A549 (cell line): ENCODE results near the gene ATP2C2. TPM values are rescaled to one million over a fixed set of nuclear protein-coding genes. Genes with fewer than 3 reads are reported as not detected.

ENCODE experiments used
- ATAC-seq, 2 experiments: fragments of 200-7000 bp in 1 of 2; fragments of >200 bp in 1 of 2; cut with Nextera tagmentation in 1 of 2; cut with Tn5 transposase in 1 of 2; 3 replicates each; pipeline versions ENCODE4 v1.8.0 to v1.9.1; 2018 to 2020; ENCODE audit warnings: mild to moderate bottlenecking in 1 of 2, moderate library complexity in 1 of 2
- CTCF ChIA-PET: fragments of 300-600 bp; sonication (Branson Sonifier 250); formaldehyde crosslinking; extraction: SDS; loops from one replicate; lab custom pipeline; 2021; ENCODE audit warnings: antibody characterized with exemption, inconsistent platforms; lab: Yijun Ruan, JAX
- POLR2A ChIA-PET: fragments of 350-600 bp; formaldehyde crosslinking; extraction: SDS; loops from one replicate; lab custom pipeline; 2021; ENCODE audit warnings: antibody characterized with exemption, inconsistent platforms; lab: Yijun Ruan, JAX
- DNase-seq, 2 experiments: peaks; one replicate each; pipeline versions ENCODE4 v3.0.0 to v3.0.0-alpha.2; 2011 to 2016; ENCODE audit warnings: low read depth in 1 of 2, low spot score in 1 of 2
- FAIRE-seq: peaks from 2 replicates; lab custom pipeline; 2011; peaks lifted over from hg19 to GRCh38; lab: Jason Lieb, UNC
- H3K27ac ChIP-seq, 2 experiments: fragments of >200 bp; sonication (Bioruptor Twin); formaldehyde crosslinking; 3 replicates each; pipeline ENCODE4 v1.5.1; 2016 to 2017
- H3K4me1 ChIP-seq: fragments of >200 bp; sonication (Bioruptor Twin); formaldehyde crosslinking; 3 replicates; pipeline ENCODE4 v1.6.1; 2016
- H3K4me2 ChIP-seq: fragments of >200 bp; sonication (Bioruptor Twin); formaldehyde crosslinking; 3 replicates; pipeline ENCODE4 v1.6.1; 2016
- H3K4me3 ChIP-seq: fragments of >200 bp; sonication (Bioruptor Twin); formaldehyde crosslinking; 3 replicates; pipeline ENCODE4 v1.5.1; 2016
- H3K9me3 ChIP-seq: fragments of >200 bp; sonication (Bioruptor Twin); formaldehyde crosslinking; 3 replicates; pipeline ENCODE4 v1.6.1; 2016
- BCL3 ChIP-seq: fragments of >200 bp; sonication (Bioruptor Twin); formaldehyde crosslinking; IDR thresholded peaks from 3 replicates; pipeline ENCODE4 v1.6.1; 2016
- CBX8 ChIP-seq: fragments of 200-600 bp; sonication (generic); IDR thresholded peaks from 2 replicates; pipeline ENCODE4 v1.6.1; 2016
- CHD4 ChIP-seq: fragments of 200-600 bp; sonication (generic); IDR thresholded peaks from 2 replicates; pipeline ENCODE4 v1.6.1; 2016; ENCODE audit warnings: antibody characterized with exemption, mild to moderate bottlenecking, borderline replicate concordance
- CTCF ChIP-seq: fragments of >200 bp; sonication (Bioruptor Twin); formaldehyde crosslinking; IDR thresholded peaks from 3 replicates; pipeline ENCODE4 v1.5.1; 2016
- E2F6 ChIP-seq: IDR thresholded peaks from 2 replicates; pipeline ENCODE4 v1.6.1; 2012; ENCODE audit warnings: low read depth, borderline replicate concordance
- FOSL2 ChIP-seq, 2 experiments: fragments of 450-650 bp in 1 of 2; fragments of >200 bp in 1 of 2; sonication (Bioruptor Twin) in 1 of 2; formaldehyde crosslinking; IDR thresholded peaks; 2 replicates each; pipeline versions ENCODE4 v1.5.0 to v1.6.1; 2016 to 2020; ENCODE audit warnings: mild to moderate bottlenecking in 1 of 2, moderate library complexity in 1 of 2
- FOXS1 ChIP-seq: fragments of 250-450 bp; sonication (Bioruptor Pico); IDR thresholded peaks from 2 replicates; pipeline ENCODE4 v1.5.0; 2020; ENCODE audit warnings: mild to moderate bottlenecking, moderate library complexity
- GATA3 ChIP-seq: IDR thresholded peaks from 2 replicates; pipeline ENCODE4 v1.6.1; 2012; ENCODE audit warnings: borderline replicate concordance
- HDAC2 ChIP-seq: fragments of 200-600 bp; sonication (generic); IDR thresholded peaks from 2 replicates; pipeline ENCODE4 v1.6.1; 2016
- HMGXB4 ChIP-seq: fragments of 250-450 bp; sonication (Bioruptor Pico); IDR thresholded peaks from 2 replicates; pipeline ENCODE4 v1.5.0; 2021; ENCODE audit warnings: mild to moderate bottlenecking, moderate library complexity, borderline replicate concordance
- HOXA7 ChIP-seq: fragments of 250-450 bp; sonication (Bioruptor Pico); IDR thresholded peaks from 2 replicates; pipeline ENCODE4 v1.5.0; 2020; ENCODE audit warnings: mild to moderate bottlenecking, moderate library complexity
- HOXB5 ChIP-seq: fragments of 250-450 bp; sonication (Bioruptor Pico); IDR thresholded peaks from 2 replicates; pipeline ENCODE4 v1.5.0; 2020; ENCODE audit warnings: mild to moderate bottlenecking, moderate library complexity
- NPAS2 ChIP-seq: fragments of 250-450 bp; sonication (Bioruptor Pico); IDR thresholded peaks from 2 replicates; pipeline ENCODE4 v1.8.0; 2022; ENCODE audit warnings: mild to moderate bottlenecking, moderate library complexity, borderline replicate concordance
- POLR2A ChIP-seq: IDR thresholded peaks from 2 replicates; pipeline ENCODE4 v1.6.1; 2012; ENCODE audit warnings: mild to moderate bottlenecking, low read length
- RAD21 ChIP-seq, 2 experiments: fragments of >200 bp in 1 of 2; sonication (Bioruptor Twin) in 1 of 2; formaldehyde crosslinking in 1 of 2; IDR thresholded peaks in 1 of 2; conservative IDR thresholded peaks in 1 of 2; 2 replicates in 1 of 2; 3 replicates in 1 of 2; pipeline ENCODE4 v1.6.1; 2012 to 2018; ENCODE audit warnings: inconsistent platforms in 1 of 2
- RARB ChIP-seq: fragments of 250-450 bp; sonication (Bioruptor Pico); IDR thresholded peaks from 2 replicates; pipeline ENCODE4 v1.8.0; 2021; ENCODE audit warnings: mild to moderate bottlenecking, moderate library complexity
- RNF2 ChIP-seq: fragments of 200-600 bp; sonication (generic); IDR thresholded peaks from 2 replicates; pipeline ENCODE4 v1.6.1; 2016; ENCODE audit warnings: low read depth, mild to moderate bottlenecking, antibody characterized with exemption, moderate library complexity, borderline replicate concordance
- SMC3 ChIP-seq: fragments of >200 bp; sonication (Bioruptor Twin); formaldehyde crosslinking; IDR thresholded peaks from 3 replicates; pipeline ENCODE4 v1.6.1; 2018; ENCODE audit warnings: inconsistent platforms
- SREBF2 ChIP-seq: fragments of 450-650 bp; IDR thresholded peaks from 2 replicates; pipeline ENCODE4 v1.6.1; 2014; ENCODE audit warnings: mild to moderate bottlenecking, moderate library complexity
- TP53 ChIP-seq: fragments of 250-450 bp; sonication (Bioruptor Pico); IDR thresholded peaks from 2 replicates; pipeline ENCODE4 v1.5.0; 2021; ENCODE audit warnings: mild to moderate bottlenecking, moderate library complexity
- ZC3H11A ChIP-seq: fragments of 450-650 bp; IDR thresholded peaks from 2 replicates; pipeline ENCODE4 v1.6.1; 2014; ENCODE audit warnings: antibody characterized with exemption, mild to moderate bottlenecking
- WGBS: methylation state at CpG from one replicate; pipeline ENCODE4 v1.1.6; 2017; ENCODE audit errors: missing lambda C conversion rate; 5-methylcytosine and 5-hydroxymethylcytosine counted together
- polyA plus RNA-seq, 4 experiments: library from polyadenylated mRNA; depleted of rRNA in 3 of 4; stranded (reverse); fragments of >200 nt; fragmentation: RNase III in 1 of 4; extraction: RNeasy Plus Mini Kit Qiagen cat#74134 plus additional on column Dnase treatment in 1 of 4; gene quantifications; 2 replicates in 3 of 4; 3 replicates in 1 of 4; pipeline ENCODE4 v1.2.3, GENCODE V29; 2011 to 2017
- TF ChIP-seq, protein P1 (sequence below): IDR thresholded peaks from 2 replicates; pipeline ENCODE4 v1.6.1; 2012
- TF ChIP-seq, protein P2 (sequence below): fragments of >200 bp; sonication (Bioruptor Twin); formaldehyde crosslinking; IDR thresholded peaks from 2 replicates; pipeline ENCODE4 v1.6.1; 2016

The ATP2C2 gene
- polyA plus RNA-seq, 2 of the 4 experiments (the other 2 are of a cell fraction): 0.14 to 0.17 TPM

- no peak for DNase-seq
- no peak overlapping the region for H3K4me3 ChIP-seq
- peaks cover 17% of the 10 kb centered on the region for H3K9me3 ChIP-seq
- no peak for TF ChIP-seq HMGXB4 (CRISPR knock-in tag)
- TF ChIP-seq CTCF: no peak
- TF ChIP-seq GATA3: no peak
- no peak for TF ChIP-seq RAD21 (conservative IDR thresholded peaks at IDR 0.05 in 1 of 2, IDR thresholded peaks at IDR 0.05 in 1 of 2)
- TF ChIP-seq HOXB5 (CRISPR knock-in tag): no peak
- TF ChIP-seq NPAS2: no peak
- TF ChIP-seq CBX8: no peak
- no peak for TF ChIP-seq HOXA7 (CRISPR knock-in tag)
- TF ChIP-seq RNF2: no peak
- TF ChIP-seq BCL3: no peak
- TF ChIP-seq HDAC2: no peak
- TF ChIP-seq FOSL2 (IDR thresholded peaks at IDR 0.05): no peak
- TF ChIP-seq FOSL2 (CRISPR knock-in tag; IDR thresholded peaks at IDR 0.05): no peak
- no peak for TF ChIP-seq FOXS1 (CRISPR knock-in tag)
- TF ChIP-seq, protein P1, sequence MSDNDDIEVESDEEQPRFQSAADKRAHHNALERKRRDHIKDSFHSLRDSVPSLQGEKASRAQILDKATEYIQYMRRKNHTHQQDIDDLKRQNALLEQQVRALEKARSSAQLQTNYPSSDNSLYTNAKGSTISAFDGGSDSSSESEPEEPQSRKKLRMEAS: no peak
- ChIA-PET CTCF (interaction anchor here (0.6 to 1.8 kb wide), 5 partner anchors 14 to 207 kb away, joined by 3 to 6 read pairs (median 4); no protein-coding TSS in a partner anchor), POLR2A (no interaction called here)
- 77% methylated on average over 6 of the region's 6 CpGs for WGBS
- no peak for FAIRE-seq
- H3K27ac ChIP-seq: no peak overlapping the region
- H3K4me1 ChIP-seq: no peaks in the 10 kb centered on the region
- H3K4me2 ChIP-seq: no peak overlapping the region
- no peak for ATAC-seq
Measured at GRCh38 chr16:84464116-84464515, 95.8 kb downstream of the ATP2C2 start.

GRCh38 chr16:84465154-84465553 is 96.8 kb downstream of the ATP2C2 start:
- TF ChIP-seq HOXA7 (CRISPR knock-in tag) (no peak), SMC3 (0 out of 3 replicates have a peak, but pooled peaks have one; percentile 8)
- H3K9me3 ChIP-seq: peaks cover 17% of the 10 kb centered on the region
- no peak overlapping the region for H3K4me2 ChIP-seq
- ChIA-PET CTCF (interaction anchor here (0.8 to 1.9 kb wide), 5 partner anchors 11 to 188 kb away, joined by 3 to 13 read pairs (median 3); no protein-coding TSS in a partner anchor), POLR2A (no interaction called here)
- WGBS: 89% methylated on average over 6 of the region's 6 CpGs
- no peak overlapping the region for H3K27ac ChIP-seq
- no peaks in the 10 kb centered on the region for H3K4me1 ChIP-seq
- no peak overlapping the region for H3K4me3 ChIP-seq
- DNase-seq (no peak), ATAC-seq (no peak), FAIRE-seq (no peak)

GRCh38 chr16:84466692-84467091 is 98.4 kb downstream of the ATP2C2 start:
- 29% methylated on average over 4 of the region's 4 CpGs for WGBS
- Histone ChIP-seq H3K4me1 (no peaks in the 10 kb centered on the region), H3K9me3 (peaks cover 20% of the 10 kb centered on the region), H3K4me2 (no peak overlapping the region), H3K4me3 (no peak overlapping the region), H3K27ac (no peak overlapping the region)
- DNase-seq: no peak
- ChIA-PET POLR2A (no interaction called here), CTCF (interaction anchor here (1.9 kb wide), 1 partner anchor 17 kb away, joined by 13 read pairs; no protein-coding TSS in a partner anchor)
- no peak for ATAC-seq
- no peak for FAIRE-seq
- TF ChIP-seq, protein P2, sequence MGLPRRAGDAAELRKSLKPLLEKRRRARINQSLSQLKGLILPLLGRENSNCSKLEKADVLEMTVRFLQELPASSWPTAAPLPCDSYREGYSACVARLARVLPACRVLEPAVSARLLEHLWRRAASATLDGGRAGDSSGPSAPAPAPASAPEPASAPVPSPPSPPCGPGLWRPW: no peak
- TF ChIP-seq RARB (CRISPR knock-in tag): no peak
- no peak for TF ChIP-seq TP53 (CRISPR knock-in tag)
- TF ChIP-seq SREBF2: no peak
- no peak for TF ChIP-seq ZC3H11A
- TF ChIP-seq HMGXB4 (CRISPR knock-in tag): no peak
- TF ChIP-seq CHD4: no peak
- TF ChIP-seq, protein P1: no peak
- TF ChIP-seq E2F6: no peak
- no peak for TF ChIP-seq CTCF
- TF ChIP-seq POLR2A: no peak
